ENCODE data around the gene IL1RN.
A peak's percentile ranks its signal among the peaks of the same experiment; 100 is the strongest.

Gene IL1RN

GRCh38 chr2:113157118-113157896, 29.9 kb downstream of the IL1RN start:
- peak in 1 of 14 donors; percentile 22 for DNase-seq

- DNase-seq, result no peak
These were observed 30.7 kb downstream of the IL1RN start for GRCh38 chr2:113157897-113158753.

- DNase-seq, result no peak
These were observed 31.6 kb downstream of the IL1RN start for GRCh38 chr2:113158884-113159553.

- DNase-seq, result no peak
These were observed 32.9 kb downstream of the IL1RN start for GRCh38 chr2:113160248-113160647.

GRCh38 chr2:113160962-113161361, 33.6 kb downstream of the IL1RN start:
- DNase-seq, result no peak

GRCh38 chr2:113162173-113162572, 34.8 kb downstream of the IL1RN start:
- no peak for DNase-seq

GRCh38 chr2:113162869-113163268, 35.5 kb downstream of the IL1RN start:
- no peak for DNase-seq

- no peak for DNase-seq
These were observed 37.0 kb downstream of the IL1RN start for GRCh38 chr2:113164215-113164929.

- no peak for DNase-seq
These were observed 37.7 kb downstream of the IL1RN start for GRCh38 chr2:113164930-113165585.

GRCh38 chr2:113166187-113166645, 38.8 kb downstream of the IL1RN start:
- DNase-seq, result no peak

GRCh38 chr2:113167115-113167932, 39.9 kb downstream of the IL1RN start:
- DNase-seq, result no peak

- no peak for DNase-seq
These were observed 40.6 kb downstream of the IL1RN start for GRCh38 chr2:113167962-113168340.

GRCh38 chr2:113169002-113169530, 41.7 kb downstream of the IL1RN start:
- DNase-seq, result no peak

- no peak for DNase-seq
These were observed 42.2 kb downstream of the IL1RN start for GRCh38 chr2:113169586-113169985.

GRCh38 chr2:113171334-113172075, 44.1 kb downstream of the IL1RN start:
- no peak for DNase-seq

GRCh38 chr2:113172721-113173541, 45.5 kb downstream of the IL1RN start:
- DNase-seq, result no peak

- DNase-seq, result peak in 7 of 14 donors; percentile 14 to 60 (median 39)
These were observed 46.4 kb downstream of the IL1RN start, which contains the start of gene PSD4 for GRCh38 chr2:113173542-113174375. TSS of gene PSD4 (plus strand) at chr2:113173971. CDS start at chr2:113182457, 8,486 bp downstream.

- no peak for DNase-seq
These were observed 47.0 kb downstream of the IL1RN start for GRCh38 chr2:113174376-113174750.

All from C1 segment of cervical spinal cord (tissue), 14 donors.